GM12874 (cell line): ENCODE measurements around the gene RPL6.

Source experiments
- CTCF ChIP-seq: IDR thresholded peaks from 2 replicates; pipeline ENCODE4 v1.5.1; 2011; ENCODE audit warnings: low read depth, mild to moderate bottlenecking, control low read depth, low read length, moderate library complexity; ENCODE audit not compliant: insufficient read depth

RPL6 gene

GRCh38 chr12:112409064-112409905, at the start of gene RPL6:
RPL6 (minus strand) TSS chr12:112409605; CDS start chr12:112408656, 949 bp downstream.
- TF ChIP-seq CTCF, result no peak

DNA sequence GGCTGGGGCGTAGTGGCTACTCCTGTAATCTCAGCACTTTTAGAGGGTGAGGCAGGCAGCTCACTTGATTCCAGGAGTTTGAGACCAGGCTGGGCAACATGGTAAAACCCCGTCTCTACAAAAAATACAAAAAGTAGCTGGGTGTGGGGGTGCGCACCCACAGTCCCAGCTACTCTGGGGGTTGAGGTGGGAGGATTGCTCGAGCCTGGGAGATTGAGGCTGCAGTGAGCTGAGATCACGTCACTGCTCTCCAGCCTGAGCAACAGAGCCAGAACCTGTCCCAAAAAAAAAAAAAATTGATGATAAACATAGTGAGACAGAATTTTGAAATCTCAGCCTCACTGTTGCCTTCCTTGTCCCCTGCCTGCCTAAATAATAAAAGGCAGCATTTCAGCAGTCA, 49.3 kb upstream of the RPL6 start:
- TF ChIP-seq CTCF, result no peak

DNA sequence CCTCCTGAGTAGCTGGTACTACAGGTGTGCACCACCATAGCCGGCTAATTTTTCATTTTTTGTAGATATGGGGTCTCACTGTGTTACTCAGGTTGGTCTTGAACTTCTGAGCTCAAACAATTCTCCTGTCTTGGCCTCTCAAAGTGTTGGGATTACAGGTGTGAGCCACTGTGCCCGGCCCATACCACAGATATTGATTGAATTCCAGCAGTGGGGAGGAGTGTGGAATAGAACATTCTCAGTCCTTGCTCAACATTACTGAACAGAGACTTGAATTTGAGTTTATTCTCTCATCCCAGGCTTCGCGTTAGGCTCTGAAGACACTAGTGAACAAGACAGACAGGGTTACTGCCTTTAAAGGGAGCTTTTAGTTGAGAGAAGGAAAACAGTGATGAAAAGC, 48.9 kb upstream of the RPL6 start:
- TF ChIP-seq CTCF, result no peak

- TF ChIP-seq CTCF, result no peak
These were observed 46.6 kb upstream of the RPL6 start for GRCh38 chr12:112456029-112456428.

DNA sequence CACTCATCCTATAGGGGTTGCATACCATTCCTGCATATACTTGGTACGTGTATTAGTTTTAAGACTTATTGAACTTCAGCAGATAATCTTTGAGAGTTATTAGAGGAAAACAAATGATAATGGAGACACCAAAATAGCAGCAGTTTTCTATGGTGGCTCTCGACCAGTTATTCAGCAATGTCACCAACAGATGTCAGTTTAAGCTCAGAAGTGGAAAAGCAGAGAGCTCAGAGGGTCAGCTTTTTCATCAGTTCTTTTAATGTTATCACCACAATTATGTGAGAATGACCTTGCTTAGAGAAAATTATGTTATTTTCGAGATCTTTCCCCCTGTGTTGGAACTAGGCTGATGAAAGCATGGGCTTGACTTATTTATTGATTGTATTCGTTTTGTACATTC, 41.3 kb upstream of the RPL6 start:
- no peak for TF ChIP-seq CTCF

- TF ChIP-seq CTCF, result no peak
These were observed 37.7 kb upstream of the RPL6 start for GRCh38 chr12:112447106-112447505.

DNA sequence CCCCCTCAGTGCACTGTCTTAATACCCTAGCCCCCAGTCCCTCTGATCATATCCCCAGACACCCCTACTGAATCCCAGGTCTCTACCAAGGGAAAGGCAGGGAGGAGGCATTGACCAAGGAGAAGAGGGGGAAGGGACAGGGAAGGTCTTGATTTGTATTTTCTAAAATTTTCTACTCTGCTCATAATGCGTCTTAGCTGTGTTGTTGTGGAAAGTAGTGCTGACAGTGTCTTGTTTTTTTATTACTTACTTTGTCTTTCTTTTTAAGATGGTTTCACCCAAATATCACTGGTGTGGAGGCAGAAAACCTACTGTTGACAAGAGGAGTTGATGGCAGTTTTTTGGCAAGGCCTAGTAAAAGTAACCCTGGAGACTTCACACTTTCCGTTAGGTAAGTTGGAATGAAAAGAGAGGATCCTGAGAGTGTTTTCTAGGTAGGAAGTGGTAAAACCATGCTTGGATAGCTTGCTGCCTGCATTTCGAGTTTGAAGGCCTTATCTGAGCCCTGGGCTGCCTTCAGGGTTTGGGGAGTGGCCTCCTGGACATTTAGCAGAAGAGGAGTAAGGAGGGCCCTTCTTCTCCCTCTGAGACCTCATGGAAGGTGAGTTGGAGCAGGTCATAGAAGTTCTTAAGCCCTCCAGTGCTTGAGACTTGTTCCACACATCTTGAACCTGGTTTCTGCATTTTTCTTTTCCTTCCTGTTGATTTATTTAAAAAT, 36.8 kb upstream of the RPL6 start:
- TF ChIP-seq CTCF, result no peak
